Ammon's horn (tissue), 1 donor: ENCODE results near the gene MLLT10.

Source experiments
- DNase-seq: peaks from one replicate; pipeline ENCODE4 v3.0.0-alpha.2; 2016; ENCODE audit warnings: low spot score

MLLT10 gene

DNA sequence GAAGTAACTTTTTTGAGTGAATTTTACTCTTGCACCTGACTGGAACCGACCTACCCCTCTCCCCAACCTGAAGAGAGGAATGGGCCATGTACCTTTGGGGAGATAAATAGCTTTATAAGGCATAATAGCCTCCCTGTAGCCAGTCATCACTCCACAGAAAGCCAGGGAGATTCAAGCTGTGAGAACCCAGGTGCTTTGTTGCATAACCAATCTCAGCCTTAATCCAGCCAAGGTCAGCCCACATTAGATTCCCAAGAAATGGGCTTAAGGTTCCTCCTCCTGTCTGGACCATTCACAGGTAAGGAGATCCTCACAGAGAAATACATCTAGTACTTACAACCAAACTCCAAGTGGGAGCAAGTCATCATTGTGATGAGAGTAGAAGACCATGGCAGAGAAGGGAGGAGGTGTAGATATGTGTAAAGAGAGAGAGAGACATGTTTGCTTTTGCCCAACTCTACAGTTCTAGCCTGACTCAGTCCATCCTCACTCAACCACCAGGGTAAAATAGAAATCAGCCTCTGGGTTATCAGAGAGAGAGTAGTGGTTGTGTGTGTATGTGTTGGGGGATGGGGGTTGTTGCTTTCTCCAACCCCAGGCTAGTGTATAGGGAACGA is 32.2 kb upstream of the MLLT10 start:
- no peak for DNase-seq

DNA sequence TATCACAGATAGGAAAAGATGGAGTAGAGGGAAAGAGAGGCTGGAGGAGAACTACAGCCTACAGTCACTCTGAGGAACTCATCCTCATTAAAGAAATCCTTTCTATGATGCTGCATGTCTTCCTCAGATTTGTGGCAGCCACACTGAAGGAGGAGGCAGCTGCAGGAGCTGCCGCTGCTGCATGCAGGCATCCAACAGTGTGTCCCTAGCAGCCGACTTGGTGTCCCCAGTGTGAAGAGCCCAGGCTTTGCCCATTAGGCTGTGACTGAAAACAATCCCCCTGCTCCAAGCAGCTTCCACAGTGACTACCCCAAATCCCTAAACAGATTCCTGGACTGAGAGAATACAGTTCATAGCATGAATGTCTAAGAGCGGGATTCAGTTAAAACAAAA is 31.7 kb upstream of the MLLT10 start:
- DNase-seq: no peak

DNA sequence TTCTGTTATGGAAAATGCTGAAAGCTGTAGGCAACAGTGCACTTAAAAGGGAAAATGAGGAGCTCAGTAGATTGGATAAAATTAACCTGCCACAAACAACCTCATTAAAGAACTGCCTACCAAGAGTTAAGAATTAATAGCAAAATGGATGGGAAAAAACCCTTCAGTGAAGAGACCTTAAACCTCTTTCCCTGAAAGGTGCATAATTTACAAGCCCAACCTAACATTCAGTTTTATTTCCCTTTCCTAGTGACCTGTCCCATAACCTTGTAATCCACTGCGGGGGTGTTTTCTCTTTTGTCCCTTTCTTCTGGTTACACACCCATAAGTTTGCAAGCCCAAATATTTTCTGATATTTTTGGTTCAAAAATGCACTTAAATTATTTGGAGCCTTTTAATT is 30.5 kb upstream of the MLLT10 start:
- no peak for DNase-seq

DNA sequence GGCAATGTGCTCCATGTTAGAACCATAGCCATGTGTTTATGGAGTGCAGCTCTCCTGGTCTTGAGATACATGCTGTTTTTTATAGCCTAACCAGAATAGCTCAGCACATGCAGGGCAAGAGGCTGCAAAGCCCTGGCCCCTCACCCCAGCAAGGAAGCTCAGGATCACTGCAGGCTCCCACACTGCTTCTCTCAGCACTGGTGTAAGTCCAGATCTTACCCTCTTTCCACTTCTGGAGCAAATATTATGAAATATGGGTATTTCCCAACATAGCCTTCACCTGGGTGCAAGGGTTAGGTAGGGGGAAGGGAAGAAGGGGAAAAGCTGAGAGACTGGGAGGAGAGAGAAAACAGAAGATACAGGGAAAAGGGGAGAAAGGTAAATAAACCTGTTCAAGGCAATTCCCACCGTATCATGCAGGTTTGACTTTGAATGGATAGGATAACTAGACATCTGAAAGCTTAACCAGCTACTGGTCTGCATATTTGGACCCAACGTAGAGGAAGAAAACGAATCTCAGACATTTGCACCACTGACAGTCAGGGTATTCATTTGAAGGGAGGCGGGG is 28.2 kb upstream of the MLLT10 start:
- DNase-seq: no peak

DNA sequence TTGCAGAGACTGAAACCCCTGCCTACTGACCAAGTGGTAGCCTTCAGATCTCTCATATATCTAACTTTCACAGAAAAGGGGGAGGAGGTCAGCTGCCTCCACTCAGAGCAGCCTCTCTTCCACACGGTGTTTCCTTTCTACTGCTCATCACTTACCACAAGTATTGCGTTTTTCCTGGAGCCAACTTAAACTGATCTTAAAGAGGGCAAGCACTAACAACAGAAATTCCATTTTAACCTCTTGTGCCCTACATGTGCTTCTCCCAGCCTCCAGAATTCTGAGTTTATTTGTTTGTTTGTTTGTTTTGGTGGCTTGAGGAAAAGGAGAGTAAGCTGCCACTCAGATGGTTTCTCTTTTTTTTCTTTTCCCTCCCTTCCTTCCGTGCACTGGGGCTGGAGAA is 27.7 kb upstream of the MLLT10 start:
- no peak for DNase-seq

DNA sequence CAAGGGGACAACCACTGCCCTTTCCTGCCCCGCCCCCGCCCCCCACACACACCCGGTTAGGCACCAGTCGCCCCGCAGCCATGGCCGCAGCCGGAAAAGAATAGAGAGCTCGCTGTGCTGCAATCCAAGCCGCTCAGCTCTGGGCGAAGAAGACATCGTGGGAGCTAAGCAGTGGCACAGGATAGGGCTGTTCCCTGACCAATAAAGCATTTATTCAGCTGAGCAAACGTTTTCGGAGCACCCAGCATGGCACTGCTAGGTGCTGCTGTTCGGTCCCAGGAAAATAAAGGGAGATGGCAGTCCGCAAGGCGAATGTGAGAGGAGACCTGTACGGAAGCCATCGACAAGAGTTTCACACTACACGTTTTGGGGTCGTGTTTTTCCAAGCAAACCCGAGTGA is 26.9 kb upstream of the MLLT10 start:
- DNase-seq: no peak

DNA sequence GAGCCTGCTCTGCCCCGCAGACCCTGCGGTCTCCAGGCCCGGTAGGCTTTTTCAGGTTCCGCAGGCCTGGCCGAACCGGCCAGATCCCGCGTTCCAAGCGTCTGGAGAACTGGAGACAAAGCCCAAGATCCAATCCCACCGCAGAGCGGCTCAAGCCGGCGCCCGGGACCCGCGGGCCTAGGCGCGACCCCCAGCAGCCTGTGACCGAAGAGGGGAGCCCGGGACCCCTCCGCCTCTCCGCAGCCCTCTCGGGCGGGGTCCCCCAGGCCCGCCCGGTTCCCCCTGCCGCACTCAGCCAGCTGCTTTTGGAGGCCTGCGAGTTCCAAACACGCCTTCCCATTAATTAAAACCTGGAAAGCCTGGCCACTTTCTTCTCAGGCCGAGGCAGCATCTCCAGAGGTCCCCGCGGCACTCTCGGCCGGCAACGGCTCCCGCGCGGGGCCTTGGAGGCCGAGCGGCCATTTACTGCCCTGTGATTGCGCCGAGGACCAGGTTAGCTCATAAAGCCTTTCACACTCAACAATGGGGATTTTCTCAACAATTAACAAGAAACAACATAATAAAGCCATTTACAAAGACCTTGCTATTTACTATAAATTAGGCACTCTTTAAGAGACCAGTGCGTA is 25.2 kb upstream of the MLLT10 start:
- no peak for DNase-seq

DNA sequence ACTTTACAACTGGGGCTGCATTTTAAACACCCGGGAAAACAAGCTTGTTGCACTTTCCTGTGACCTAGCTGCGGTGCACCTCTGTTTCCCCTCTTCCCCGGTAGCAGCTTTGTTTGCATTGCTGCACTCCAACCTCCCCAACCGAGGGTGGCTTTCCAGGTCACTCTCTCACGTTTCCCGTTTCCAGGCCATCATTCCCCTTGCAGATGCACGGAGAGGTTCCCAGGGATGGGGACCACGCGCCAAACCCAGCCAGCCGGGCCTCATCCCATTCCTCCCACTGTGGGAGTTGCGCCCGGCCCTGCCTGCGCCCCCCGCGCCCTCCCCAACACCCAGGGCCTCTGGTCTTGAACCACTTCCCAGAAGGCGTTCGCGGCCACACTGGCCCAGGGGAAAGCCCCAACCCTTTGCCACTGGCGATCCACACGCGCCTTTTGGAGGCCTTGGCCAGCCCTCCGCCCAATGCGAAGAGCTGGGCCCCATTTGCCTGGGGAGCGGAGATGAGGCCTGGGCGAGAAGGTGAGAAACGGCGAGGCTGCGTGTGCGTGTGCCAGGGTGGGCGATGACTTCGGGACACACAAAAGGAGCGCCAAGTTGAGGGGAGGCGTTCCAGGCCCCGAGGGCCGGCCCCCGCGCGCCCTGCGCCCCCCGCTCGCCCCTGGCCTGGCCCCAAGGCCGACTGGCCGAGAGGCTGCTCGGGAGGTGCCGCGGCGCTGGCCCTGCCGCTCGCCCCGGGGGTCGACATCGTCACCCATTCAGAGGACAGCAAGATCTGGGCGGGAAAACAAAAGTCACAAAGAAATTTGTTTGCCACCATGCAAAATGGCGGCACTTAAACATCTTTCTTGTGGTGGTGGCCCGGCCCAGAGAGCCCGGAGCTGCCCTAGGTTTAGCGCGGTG is 24.4 kb upstream of the MLLT10 start:
- no peak for DNase-seq

DNA sequence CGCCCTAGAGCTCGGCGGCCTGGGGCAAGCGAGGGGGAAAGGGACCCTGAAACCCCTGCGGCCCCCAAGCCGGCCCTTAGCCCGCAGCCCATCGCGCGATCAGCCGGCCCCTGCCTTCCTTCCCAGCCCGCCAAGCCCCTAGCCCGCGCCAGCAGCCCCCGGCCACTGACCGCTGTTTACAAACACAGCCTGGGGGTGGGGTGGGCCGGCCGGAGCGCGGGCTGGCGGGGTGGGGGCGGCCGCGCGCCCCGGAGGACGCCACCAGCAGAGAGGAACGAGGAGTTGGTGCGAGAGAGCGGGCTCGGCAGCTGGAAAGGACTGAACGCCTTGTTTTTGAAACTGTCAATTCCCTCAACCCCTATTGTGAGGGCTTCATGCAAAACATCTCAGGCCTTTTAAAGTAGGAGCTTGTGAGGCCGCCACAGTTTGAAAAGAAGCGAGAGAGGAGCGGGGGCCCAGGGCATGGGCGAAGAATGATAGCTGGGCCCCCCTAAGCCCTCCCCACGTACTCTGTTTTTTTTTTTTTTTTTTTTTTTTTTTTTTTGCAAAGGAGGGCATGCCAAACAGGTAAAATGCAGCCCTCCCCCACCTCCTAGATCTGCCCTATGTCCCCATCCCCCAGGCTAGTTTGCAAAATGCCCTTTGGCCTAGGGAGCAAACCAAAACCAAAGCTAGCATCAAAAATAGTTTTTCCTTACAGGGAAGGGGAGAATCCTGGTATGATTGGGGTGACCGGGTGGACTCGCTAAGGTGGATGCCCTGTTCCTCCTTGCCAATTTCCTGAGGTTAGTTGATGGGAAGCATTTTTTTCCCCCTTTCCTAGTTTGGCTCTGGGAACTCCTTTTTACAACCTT is 23.6 kb upstream of the MLLT10 start:
- peak; percentile 52 for DNase-seq

DNA sequence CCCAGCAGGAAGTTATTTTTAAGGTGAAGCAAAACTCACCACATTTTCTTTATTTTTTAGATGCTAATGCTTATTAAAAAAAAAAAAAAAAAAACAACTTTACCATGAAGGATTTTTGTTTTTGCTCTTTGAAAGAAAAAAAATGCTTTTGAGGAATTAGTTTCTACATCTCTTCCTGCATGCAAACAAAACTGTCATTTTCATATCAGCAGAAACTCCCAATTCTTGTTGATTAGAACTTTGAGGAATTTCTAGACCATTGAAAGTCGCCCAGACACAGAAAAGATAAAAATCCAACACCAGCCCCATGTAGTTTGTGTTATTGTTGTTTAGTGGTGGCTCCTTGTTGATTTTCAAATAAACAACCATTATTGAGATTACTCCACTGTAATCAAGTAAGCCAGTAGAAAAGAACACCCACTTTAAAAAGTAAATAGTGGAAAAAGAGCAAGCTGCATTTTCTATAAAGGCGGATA is 22.9 kb upstream of the MLLT10 start:
- no peak for DNase-seq

DNA sequence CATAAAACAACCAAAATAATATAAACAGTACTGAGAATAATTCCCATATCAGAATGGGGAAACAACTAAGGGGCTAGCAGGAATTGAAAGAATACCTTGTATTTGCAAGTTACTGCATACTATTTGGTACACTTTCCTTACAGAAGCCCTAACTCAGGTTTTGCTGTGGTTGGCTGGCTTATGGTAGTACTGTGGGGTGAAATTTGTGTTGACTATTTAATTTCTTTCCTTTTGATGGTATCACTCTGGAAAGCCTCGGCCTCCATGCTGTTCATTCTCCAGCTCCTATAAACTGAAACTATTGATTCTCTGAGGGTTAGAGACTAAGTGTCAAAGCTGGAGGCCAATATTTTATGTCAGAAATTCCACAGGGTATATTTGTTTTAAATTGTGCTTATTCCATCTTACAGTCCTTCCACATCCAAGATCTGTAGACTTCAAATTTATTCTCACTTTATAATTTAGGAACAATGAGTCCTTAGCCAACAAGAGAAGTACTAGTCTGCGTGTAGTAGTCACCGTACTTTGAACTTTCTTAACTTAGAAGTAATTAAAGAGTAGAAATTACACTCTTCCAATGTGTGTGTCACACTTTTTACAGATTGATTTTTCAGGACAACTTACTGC is 22.0 kb upstream of the MLLT10 start:
- DNase-seq: no peak

DNA sequence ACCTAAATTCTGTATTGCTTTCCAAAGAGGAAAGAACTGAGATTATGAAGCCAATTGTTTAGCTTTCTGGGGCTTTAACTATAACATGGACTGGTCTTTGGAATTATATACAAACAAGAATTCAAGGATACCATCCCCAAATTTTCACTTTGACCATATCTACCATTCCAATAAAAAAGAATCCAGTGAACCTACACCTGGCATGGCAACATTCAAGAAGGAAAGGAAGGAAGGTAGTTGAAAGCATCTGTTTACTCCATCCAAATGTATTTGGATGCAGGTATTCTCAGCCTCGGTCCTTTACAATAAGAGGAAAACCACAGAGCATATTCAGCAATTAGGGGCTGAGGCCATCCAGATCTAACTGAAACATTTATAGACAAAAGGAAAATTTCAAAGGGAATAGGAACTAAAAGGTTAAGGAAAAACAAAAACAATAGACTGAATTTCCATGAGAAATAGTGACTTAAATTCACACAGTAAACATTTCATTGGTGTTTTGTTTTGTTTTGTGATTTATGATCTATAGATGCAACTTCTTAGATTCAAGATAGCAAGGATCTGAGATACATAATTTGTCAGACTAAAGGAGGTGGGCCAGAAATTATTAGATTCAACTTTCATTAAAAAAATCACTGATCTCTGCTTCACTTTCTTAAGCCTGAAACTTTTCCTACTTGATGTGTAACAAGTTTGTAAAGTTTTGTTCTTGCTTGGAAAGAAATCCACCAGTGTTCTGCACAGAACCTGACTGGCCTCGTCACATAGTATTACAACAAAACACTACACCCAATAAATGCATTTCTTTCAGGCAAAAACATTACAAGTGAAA is 21.2 kb upstream of the MLLT10 start:
- no peak for DNase-seq

DNA sequence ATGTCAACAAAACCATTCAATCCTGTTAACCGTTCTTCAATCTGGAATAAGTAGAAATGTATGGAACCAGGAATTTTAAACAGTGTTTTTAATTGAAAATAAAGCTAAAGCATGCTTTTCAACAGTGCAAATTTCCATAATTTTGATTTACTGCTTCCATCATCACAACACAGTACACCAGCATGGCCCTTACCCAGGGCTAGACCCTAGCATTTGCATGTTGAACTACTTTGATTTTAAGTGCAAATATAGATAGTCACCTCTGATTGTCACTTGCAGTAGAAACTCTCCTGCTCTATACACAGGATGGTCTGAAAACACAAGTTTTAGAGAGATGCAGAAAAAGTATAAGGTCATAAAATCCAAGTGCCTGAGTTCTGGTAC is 20.6 kb upstream of the MLLT10 start:
- DNase-seq: no peak

DNA sequence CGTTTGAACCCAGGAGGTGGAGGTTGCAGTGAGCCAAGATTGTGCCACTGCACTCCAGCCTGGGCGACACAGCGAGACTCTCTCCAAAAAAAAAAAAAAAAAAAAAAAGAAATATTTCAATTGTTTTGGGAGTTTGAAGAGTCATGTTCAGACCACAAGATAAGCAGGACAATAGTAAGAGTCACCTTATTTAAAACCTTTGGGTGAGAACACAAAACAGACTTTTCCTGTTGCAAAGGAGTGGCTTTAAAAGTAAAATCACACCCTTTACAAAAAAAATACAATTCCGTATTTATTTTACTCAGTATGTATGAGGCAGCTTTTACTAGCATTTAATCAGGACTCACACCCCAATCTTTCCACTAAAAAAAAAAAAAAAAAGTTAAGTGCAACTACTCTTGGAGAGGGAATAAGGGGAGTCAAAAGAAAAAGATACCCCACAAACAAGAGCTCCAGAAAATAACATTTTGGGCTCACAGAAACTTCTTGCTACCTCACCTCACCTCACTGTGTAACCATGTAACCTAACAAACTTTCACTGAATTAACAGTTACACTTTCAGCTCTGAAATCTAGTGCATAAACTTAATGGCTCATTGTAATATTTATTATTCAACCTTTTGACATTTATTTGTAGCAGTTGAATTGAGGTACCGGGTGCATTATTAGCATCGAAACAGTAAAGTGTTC is 19.8 kb upstream of the MLLT10 start:
- no peak for DNase-seq

DNA sequence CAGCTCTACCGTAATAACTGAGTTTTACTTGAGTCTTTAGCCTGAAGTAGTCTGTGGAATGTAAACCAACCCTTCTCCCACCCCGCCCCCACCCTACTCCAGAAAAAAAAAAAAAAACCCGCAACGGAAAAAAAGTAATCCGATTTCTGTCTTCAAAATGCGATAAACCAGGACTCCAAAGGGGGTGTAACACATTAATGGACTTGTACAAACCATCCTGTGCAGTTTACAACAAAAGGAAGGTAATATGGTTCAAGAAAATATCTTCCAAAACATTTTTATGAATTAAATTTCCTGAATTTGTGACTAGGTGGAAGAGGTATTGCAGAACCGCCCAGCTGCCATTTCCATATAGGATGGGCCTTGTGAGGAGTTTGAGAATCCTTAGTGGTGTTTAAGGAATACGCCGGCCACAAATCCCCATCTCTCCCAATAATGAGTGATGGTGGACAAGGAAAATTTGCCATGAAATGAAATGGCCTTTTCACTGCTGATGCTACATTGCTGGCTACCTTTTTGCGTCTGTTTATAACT is 19.1 kb upstream of the MLLT10 start:
- DNase-seq: no peak

DNA sequence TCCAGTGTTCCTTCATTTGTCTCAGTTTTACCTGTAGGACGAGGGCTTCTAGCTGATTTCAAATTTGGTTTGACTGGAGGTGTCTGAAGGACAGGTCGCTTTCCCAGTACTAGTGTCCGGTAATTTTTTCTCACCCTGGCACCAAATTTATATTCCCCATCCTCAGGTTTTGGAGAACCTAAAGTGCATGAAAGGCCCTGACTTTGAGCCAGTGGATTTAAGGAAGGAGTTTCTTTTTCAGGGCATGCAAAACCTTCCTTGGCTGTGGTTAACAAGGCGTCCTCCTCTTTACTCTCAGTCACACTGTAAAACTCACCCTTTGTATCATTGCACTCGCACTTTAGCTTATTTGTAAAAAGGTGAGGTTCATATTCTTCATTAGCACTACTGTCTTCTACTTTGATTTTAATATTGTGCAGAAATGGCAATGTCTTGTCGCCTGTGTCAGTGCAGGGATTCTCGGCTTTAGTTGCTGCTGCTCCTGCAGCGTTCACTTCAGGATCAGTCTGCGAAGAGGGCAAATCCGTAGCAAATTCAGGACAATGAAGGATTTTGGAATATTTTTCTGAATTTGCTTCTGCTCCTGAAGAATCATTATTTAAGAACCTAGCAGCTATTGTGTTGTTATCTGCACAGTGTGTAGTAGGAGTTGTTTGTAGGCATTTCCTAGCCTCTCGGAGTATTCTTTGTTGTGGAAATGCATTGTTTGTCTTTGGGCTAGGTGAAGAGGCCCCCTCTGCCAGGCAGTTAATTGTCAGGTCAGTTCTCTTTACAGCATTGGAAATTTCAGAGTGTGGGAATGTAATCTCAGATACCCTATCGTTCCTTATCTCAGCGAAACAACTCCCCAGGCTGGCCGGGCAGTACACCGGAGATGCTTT is 18.4 kb upstream of the MLLT10 start:
- no peak for DNase-seq

DNA sequence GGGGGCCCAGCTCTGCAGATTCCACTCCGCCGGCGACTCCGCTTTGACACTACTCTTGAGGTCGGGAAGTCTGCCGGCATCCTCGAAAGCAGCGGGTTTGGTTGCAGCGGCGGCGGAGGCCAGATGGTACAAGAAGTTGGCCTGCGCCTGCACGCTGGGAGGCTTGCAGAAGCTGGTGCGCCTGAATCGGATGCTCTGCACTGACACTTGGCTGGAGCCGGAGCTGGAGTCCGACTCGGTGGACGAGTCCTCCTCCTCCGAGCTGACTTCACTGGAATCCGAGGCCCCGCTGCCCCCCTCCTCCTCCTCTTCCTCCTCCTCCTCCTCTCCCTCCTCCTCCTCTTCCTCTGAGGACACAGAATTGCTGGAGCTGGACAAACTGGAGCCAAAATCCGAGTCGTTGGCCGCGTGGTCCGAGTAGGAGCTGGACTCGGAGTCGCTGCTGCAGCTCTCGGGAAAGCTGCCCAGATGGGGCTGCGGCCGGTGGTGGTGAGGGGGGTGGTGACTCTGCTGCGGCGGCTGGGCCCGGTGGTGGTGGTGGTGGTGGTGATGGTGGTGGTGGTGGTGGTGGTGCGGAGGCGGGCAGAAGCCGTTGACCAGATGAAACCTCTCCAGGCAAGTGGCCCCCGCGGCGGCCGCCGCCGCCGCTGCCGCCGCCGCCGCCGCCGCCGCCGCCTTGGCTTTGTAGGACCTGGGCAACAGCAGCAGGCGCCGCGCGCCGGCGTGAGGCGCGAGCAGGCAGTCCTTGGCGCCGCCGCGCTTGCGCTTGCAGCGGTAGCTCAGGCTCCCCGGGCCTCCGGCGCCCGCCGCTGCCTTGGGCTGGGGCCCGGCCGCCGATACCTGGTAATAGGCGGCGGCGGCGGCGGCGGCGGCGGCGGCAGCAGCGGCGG is 17.5 kb upstream of the MLLT10 start:
- DNase-seq: peak; percentile 73
